ENCODE measurements around the gene NINL.

DNA sequence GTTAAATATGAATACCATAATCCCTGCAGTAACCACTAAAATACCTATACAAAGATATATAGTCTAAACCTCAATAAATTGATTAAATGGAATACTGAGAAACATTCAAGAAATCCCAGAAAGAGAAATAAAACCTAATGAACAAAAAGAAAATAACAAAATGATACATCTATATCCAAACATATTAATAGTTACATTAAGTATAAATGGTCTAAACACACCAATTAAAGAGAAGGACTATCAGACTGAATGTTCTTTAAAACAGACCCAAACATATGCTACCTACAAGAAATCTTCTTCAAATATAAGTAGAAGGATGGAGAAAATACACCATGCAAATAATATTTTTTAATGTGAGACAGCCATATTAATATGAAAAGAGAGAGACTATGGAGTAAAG is 22.0 kb downstream of the NINL start:
- TF ChIP-seq, protein P1, sequence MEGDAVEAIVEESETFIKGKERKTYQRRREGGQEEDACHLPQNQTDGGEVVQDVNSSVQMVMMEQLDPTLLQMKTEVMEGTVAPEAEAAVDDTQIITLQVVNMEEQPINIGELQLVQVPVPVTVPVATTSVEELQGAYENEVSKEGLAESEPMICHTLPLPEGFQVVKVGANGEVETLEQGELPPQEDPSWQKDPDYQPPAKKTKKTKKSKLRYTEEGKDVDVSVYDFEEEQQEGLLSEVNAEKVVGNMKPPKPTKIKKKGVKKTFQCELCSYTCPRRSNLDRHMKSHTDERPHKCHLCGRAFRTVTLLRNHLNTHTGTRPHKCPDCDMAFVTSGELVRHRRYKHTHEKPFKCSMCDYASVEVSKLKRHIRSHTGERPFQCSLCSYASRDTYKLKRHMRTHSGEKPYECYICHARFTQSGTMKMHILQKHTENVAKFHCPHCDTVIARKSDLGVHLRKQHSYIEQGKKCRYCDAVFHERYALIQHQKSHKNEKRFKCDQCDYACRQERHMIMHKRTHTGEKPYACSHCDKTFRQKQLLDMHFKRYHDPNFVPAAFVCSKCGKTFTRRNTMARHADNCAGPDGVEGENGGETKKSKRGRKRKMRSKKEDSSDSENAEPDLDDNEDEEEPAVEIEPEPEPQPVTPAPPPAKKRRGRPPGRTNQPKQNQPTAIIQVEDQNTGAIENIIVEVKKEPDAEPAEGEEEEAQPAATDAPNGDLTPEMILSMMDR (conservative IDR thresholded peaks at IDR 0.05; ENCODE audit: low read depth, low read length): no peak
- no peak for TF ChIP-seq EZH2 (IDR thresholded peaks at IDR 0.05; ENCODE audit: borderline replicate concordance, low read depth, low read length, poor library complexity, severe bottlenecking)

All from A673 (cell line).